A549 (cell line): ENCODE results near the gene MAB21L3. TPM values are rescaled to one million over a fixed set of nuclear protein-coding genes. Genes with fewer than 3 reads are reported as not detected.

Experiments used
- ATAC-seq, 2 experiments: fragments of 200-7000 bp in 1 of 2; fragments of >200 bp in 1 of 2; cut with Nextera tagmentation in 1 of 2; cut with Tn5 transposase in 1 of 2; 3 replicates each; pipeline versions ENCODE4 v1.8.0 to v1.9.1; 2018 to 2020; ENCODE audit warnings: mild to moderate bottlenecking in 1 of 2, moderate library complexity in 1 of 2
- CTCF ChIA-PET: fragments of 300-600 bp; sonication (Branson Sonifier 250); formaldehyde crosslinking; extraction: SDS; loops from one replicate; lab custom pipeline; 2021; ENCODE audit warnings: antibody characterized with exemption, inconsistent platforms; lab: Yijun Ruan, JAX
- POLR2A ChIA-PET: fragments of 350-600 bp; formaldehyde crosslinking; extraction: SDS; loops from one replicate; lab custom pipeline; 2021; ENCODE audit warnings: antibody characterized with exemption, inconsistent platforms; lab: Yijun Ruan, JAX
- DNase-seq, 2 experiments: peaks; one replicate each; pipeline versions ENCODE4 v3.0.0 to v3.0.0-alpha.2; 2011 to 2016; ENCODE audit warnings: low read depth in 1 of 2, low spot score in 1 of 2
- FAIRE-seq: peaks from 2 replicates; lab custom pipeline; 2011; peaks lifted over from hg19 to GRCh38; lab: Jason Lieb, UNC
- H3K27ac ChIP-seq, 2 experiments: fragments of >200 bp; sonication (Bioruptor Twin); formaldehyde crosslinking; 3 replicates each; pipeline ENCODE4 v1.5.1; 2016 to 2017
- H3K4me1 ChIP-seq: fragments of >200 bp; sonication (Bioruptor Twin); formaldehyde crosslinking; 3 replicates; pipeline ENCODE4 v1.6.1; 2016
- H3K4me2 ChIP-seq: fragments of >200 bp; sonication (Bioruptor Twin); formaldehyde crosslinking; 3 replicates; pipeline ENCODE4 v1.6.1; 2016
- H3K4me3 ChIP-seq: fragments of >200 bp; sonication (Bioruptor Twin); formaldehyde crosslinking; 3 replicates; pipeline ENCODE4 v1.5.1; 2016
- H3K9me3 ChIP-seq: fragments of >200 bp; sonication (Bioruptor Twin); formaldehyde crosslinking; 3 replicates; pipeline ENCODE4 v1.6.1; 2016
- BCL3 ChIP-seq: fragments of >200 bp; sonication (Bioruptor Twin); formaldehyde crosslinking; IDR thresholded peaks from 3 replicates; pipeline ENCODE4 v1.6.1; 2016
- CBX2 ChIP-seq: fragments of 200-600 bp; sonication (generic); IDR thresholded peaks from 2 replicates; pipeline ENCODE4 v1.6.1; 2016; ENCODE audit warnings: low read depth, mild to moderate bottlenecking, borderline replicate concordance
- CBX8 ChIP-seq: fragments of 200-600 bp; sonication (generic); IDR thresholded peaks from 2 replicates; pipeline ENCODE4 v1.6.1; 2016
- CEBPB ChIP-seq, 2 experiments: fragments of >200 bp in 1 of 2; sonication (Bioruptor Twin) in 1 of 2; formaldehyde crosslinking in 1 of 2; IDR thresholded peaks; 2 replicates each; pipeline ENCODE4 v1.6.1; 2012 to 2016
- CHD2 ChIP-seq: fragments of 150-350 bp; IDR thresholded peaks from 2 replicates; pipeline ENCODE4 v1.6.1; 2014; ENCODE audit warnings: low read length; ENCODE audit not compliant: partially characterized antibody
- EHF ChIP-seq: fragments of 250-450 bp; sonication (Bioruptor Pico); IDR thresholded peaks from 2 replicates; pipeline ENCODE4 v1.5.0; 2020; ENCODE audit warnings: mild to moderate bottlenecking
- EP300 ChIP-seq, 2 experiments: fragments of >200 bp; sonication (Bioruptor Twin); formaldehyde crosslinking; IDR thresholded peaks; 2 replicates in 1 of 2; 3 replicates in 1 of 2; pipeline ENCODE4 v1.6.1; 2016 to 2017
- FOSL2 ChIP-seq, 2 experiments: fragments of 450-650 bp in 1 of 2; fragments of >200 bp in 1 of 2; sonication (Bioruptor Twin) in 1 of 2; formaldehyde crosslinking; IDR thresholded peaks; 2 replicates each; pipeline versions ENCODE4 v1.5.0 to v1.6.1; 2016 to 2020; ENCODE audit warnings: mild to moderate bottlenecking in 1 of 2, moderate library complexity in 1 of 2
- GATA3 ChIP-seq: IDR thresholded peaks from 2 replicates; pipeline ENCODE4 v1.6.1; 2012; ENCODE audit warnings: borderline replicate concordance
- HES2 ChIP-seq: fragments of >200 bp; sonication (Bioruptor Twin); formaldehyde crosslinking; IDR thresholded peaks from 2 replicates; pipeline ENCODE4 v1.6.1; 2016
- HEYL ChIP-seq: fragments of 250-450 bp; sonication (Bioruptor Pico); IDR thresholded peaks from 2 replicates; pipeline ENCODE4 v1.8.0; 2021; ENCODE audit warnings: mild to moderate bottlenecking, moderate library complexity
- HMGXB4 ChIP-seq: fragments of 250-450 bp; sonication (Bioruptor Pico); IDR thresholded peaks from 2 replicates; pipeline ENCODE4 v1.5.0; 2021; ENCODE audit warnings: mild to moderate bottlenecking, moderate library complexity, borderline replicate concordance
- HOXB5 ChIP-seq: fragments of 250-450 bp; sonication (Bioruptor Pico); IDR thresholded peaks from 2 replicates; pipeline ENCODE4 v1.5.0; 2020; ENCODE audit warnings: mild to moderate bottlenecking, moderate library complexity
- JUN ChIP-seq, 2 experiments: fragments of >200 bp; sonication (Bioruptor Twin); formaldehyde crosslinking; IDR thresholded peaks; 2 replicates in 1 of 2; 3 replicates in 1 of 2; pipeline ENCODE4 v1.6.1; 2016 to 2017
- MAFK ChIP-seq: fragments of 450-650 bp; IDR thresholded peaks from 2 replicates; pipeline ENCODE4 v1.6.1; 2014; ENCODE audit not compliant: partially characterized antibody
- MAX ChIP-seq: IDR thresholded peaks from 2 replicates; pipeline ENCODE4 v1.6.1; 2012
- NFE2L2 ChIP-seq: fragments of 150-350 bp; conservative IDR thresholded peaks from 2 replicates; pipeline ENCODE4 v1.6.1; 2014; ENCODE audit warnings: low read length
- PBX3 ChIP-seq: IDR thresholded peaks from 2 replicates; pipeline ENCODE4 v1.6.1; 2012
- PHF8 ChIP-seq: fragments of 200-600 bp; sonication (generic); IDR thresholded peaks from 2 replicates; pipeline ENCODE4 v1.6.1; 2016; ENCODE audit warnings: low read depth, mild to moderate bottlenecking, antibody characterized with exemption, moderate library complexity, borderline replicate concordance
- POLR2A ChIP-seq: IDR thresholded peaks from 2 replicates; pipeline ENCODE4 v1.6.1; 2012; ENCODE audit warnings: mild to moderate bottlenecking, low read length
- POLR2AphosphoS2 ChIP-seq: conservative IDR thresholded peaks from 2 replicates; pipeline ENCODE4 v1.6.1; 2012; ENCODE audit warnings: low read length, improper control_type of control experiment, inconsistent platforms
- RCOR1 ChIP-seq: fragments of 150-350 bp; IDR thresholded peaks from 2 replicates; pipeline ENCODE4 v1.6.1; 2014; ENCODE audit warnings: antibody characterized with exemption, low read length, low read depth
- RFX5 ChIP-seq: fragments of 450-650 bp; IDR thresholded peaks from 2 replicates; pipeline ENCODE4 v1.7.1; 2014; ENCODE audit warnings: antibody characterized with exemption, mild to moderate bottlenecking, moderate library complexity
- SREBF2 ChIP-seq: fragments of 450-650 bp; IDR thresholded peaks from 2 replicates; pipeline ENCODE4 v1.6.1; 2014; ENCODE audit warnings: mild to moderate bottlenecking, moderate library complexity
- TFCP2L1 ChIP-seq: fragments of 250-450 bp; sonication (Bioruptor Pico); IDR thresholded peaks from 2 replicates; pipeline ENCODE4 v1.5.0; 2021; ENCODE audit warnings: mild to moderate bottlenecking
- TP53 ChIP-seq: fragments of 250-450 bp; sonication (Bioruptor Pico); IDR thresholded peaks from 2 replicates; pipeline ENCODE4 v1.5.0; 2021; ENCODE audit warnings: mild to moderate bottlenecking, moderate library complexity
- USF2 ChIP-seq: fragments of 450-650 bp; IDR thresholded peaks from 2 replicates; pipeline ENCODE4 v1.6.1; 2014; ENCODE audit warnings: antibody characterized with exemption
- ZC3H11A ChIP-seq: fragments of 450-650 bp; IDR thresholded peaks from 2 replicates; pipeline ENCODE4 v1.6.1; 2014; ENCODE audit warnings: antibody characterized with exemption, mild to moderate bottlenecking
- ZFP36 ChIP-seq: fragments of 450-650 bp; IDR thresholded peaks from 2 replicates; pipeline ENCODE4 v1.6.1; 2014; ENCODE audit warnings: borderline replicate concordance; ENCODE audit not compliant: partially characterized antibody
- ZNF302 ChIP-seq: fragments of 250-450 bp; sonication (Bioruptor Pico); IDR thresholded peaks from 2 replicates; pipeline ENCODE4 v1.9.0; 2021; ENCODE audit warnings: inconsistent platforms, mild to moderate bottlenecking, moderate library complexity
- WGBS: methylation state at CpG from one replicate; pipeline ENCODE4 v1.1.6; 2017; ENCODE audit errors: missing lambda C conversion rate; 5-methylcytosine and 5-hydroxymethylcytosine counted together
- polyA plus RNA-seq, 4 experiments: library from polyadenylated mRNA; depleted of rRNA in 3 of 4; stranded (reverse); fragments of >200 nt; fragmentation: RNase III in 1 of 4; extraction: RNeasy Plus Mini Kit Qiagen cat#74134 plus additional on column Dnase treatment in 1 of 4; gene quantifications; 2 replicates in 3 of 4; 3 replicates in 1 of 4; pipeline ENCODE4 v1.2.3, GENCODE V29; 2011 to 2017

MAB21L3 gene
- polyA plus RNA-seq, 2 of the 4 experiments (the other 2 are of a cell fraction) = 0.03 to 0.09 TPM

GRCh38 chr1:116128664-116129063 lies 17.5 kb downstream of the MAB21L3 start (continued):
- no peak for TF ChIP-seq GATA3

- FAIRE-seq (no peak), DNase-seq (no peak), ATAC-seq (no peak)
- TF ChIP-seq CBX8 (no peak), POLR2A (no peak), ZNF302 (CRISPR knock-in tag) (no peak), CBX2 (no peak), ZC3H11A (no peak), EP300 (IDR thresholded peaks at IDR 0.05) (no peak), FOSL2 (IDR thresholded peaks at IDR 0.05) (no peak), FOSL2 (CRISPR knock-in tag; IDR thresholded peaks at IDR 0.05) (no peak), TP53 (CRISPR knock-in tag) (no peak), POLR2AphosphoS2 (no peak), SREBF2 (no peak), PBX3 (no peak), USF2 (no peak), CEBPB (IDR thresholded peaks at IDR 0.05) (no peak), HOXB5 (CRISPR knock-in tag) (no peak), HES2 (no peak), MAX (no peak)
- Histone ChIP-seq H3K4me3 (no peak overlapping the region), H3K4me2 (no peak overlapping the region), H3K4me1 (no peaks in the 10 kb centered on the region), H3K9me3 (no peaks in the 10 kb centered on the region), H3K27ac (no peak overlapping the region)
- ChIA-PET POLR2A (no interaction called here), CTCF (interaction anchor here (1.7 to 2.2 kb wide), 2 partner anchors 10 to 356 kb away, joined by 5 to 11 read pairs; no protein-coding TSS in a partner anchor)
- 72% methylated on average over 6 of the region's 6 CpGs for WGBS
These were observed 18.3 kb downstream of the MAB21L3 start for GRCh38 chr1:116129537-116129936.

GRCh38 chr1:116130356-116130755 lies 19.2 kb downstream of the MAB21L3 start:
- Histone ChIP-seq H3K27ac (no peak overlapping the region), H3K4me1 (no peaks in the 10 kb centered on the region), H3K4me2 (no peak overlapping the region), H3K9me3 (no peaks in the 10 kb centered on the region), H3K4me3 (no peak overlapping the region)
- DNase-seq (no peak), FAIRE-seq (no peak), ATAC-seq (no peak)
- CTCF ChIA-PET = interaction anchor here (1.7 to 2.2 kb wide), 2 partner anchors 9 to 355 kb away, joined by 5 to 11 read pairs; no protein-coding TSS in a partner anchor
- POLR2A ChIA-PET = no interaction called here
- TF ChIP-seq RFX5 = no peak
- no peak for TF ChIP-seq RCOR1
- TF ChIP-seq EHF = no peak
- TF ChIP-seq HEYL (CRISPR knock-in tag) = no peak
- TF ChIP-seq ZFP36 = no peak
- no peak for TF ChIP-seq NFE2L2
- no peak for TF ChIP-seq PHF8

GRCh38 chr1:116131170-116131569 lies 20.0 kb downstream of the MAB21L3 start:
- POLR2A ChIA-PET = no interaction called here
- DNase-seq = no peak
- FAIRE-seq = no peak
- no peak for ATAC-seq
- Histone ChIP-seq H3K27ac (no peak overlapping the region), H3K9me3 (no peaks in the 10 kb centered on the region), H3K4me1 (no peaks in the 10 kb centered on the region), H3K4me3 (no peak overlapping the region), H3K4me2 (no peak overlapping the region)
- no peak for TF ChIP-seq CEBPB (IDR thresholded peaks at IDR 0.05)
- no peak for TF ChIP-seq TFCP2L1 (CRISPR knock-in tag)
- no peak for TF ChIP-seq CHD2
- TF ChIP-seq SREBF2 = no peak
- TF ChIP-seq RCOR1 = no peak
- no peak for TF ChIP-seq MAFK
- TF ChIP-seq TP53 (CRISPR knock-in tag) = no peak
- TF ChIP-seq CBX8 = no peak
- no peak for TF ChIP-seq NFE2L2
- no peak for TF ChIP-seq ZC3H11A
- TF ChIP-seq CBX2 = no peak
- TF ChIP-seq BCL3 = no peak
- TF ChIP-seq JUN (IDR thresholded peaks at IDR 0.05) = no peak
- TF ChIP-seq HMGXB4 (CRISPR knock-in tag) = no peak
- TF ChIP-seq EHF = no peak
- 74% methylated on average over 4 of the region's 4 CpGs for WGBS
- CTCF ChIA-PET = interaction anchor here (1.7 to 3.7 kb wide), 3 partner anchors 8 to 354 kb away, joined by 5 to 16 read pairs (median 11); no protein-coding TSS in a partner anchor
